Endothelial cell of umbilical vein (primary cell): ENCODE results near the gene QPCT. TPM values are rescaled to one million over a fixed set of nuclear protein-coding genes. Genes with fewer than 3 reads are reported as not detected.

Experiments
- BruUV-seq: library from RNA; stranded (reverse); fragments of 400-500 nt; replicated peaks from 2 replicates; lab custom pipeline; 2021; lab: Mats Ljungman, UMichigan
- CTCF ChIA-PET: fragments of 300-600, 350-600 bp; sonication (Branson Sonifier 250); formaldehyde crosslinking; loops from one replicate; lab custom pipeline; 2021; ENCODE audit warnings: antibody characterized with exemption, inconsistent platforms; lab: Charles Lee
- POLR2A ChIA-PET: fragments of 300-600, 350-600 bp; sonication (Branson Sonifier 250); formaldehyde crosslinking; loops from one replicate; lab custom pipeline; 2021; ENCODE audit warnings: antibody characterized with exemption, inconsistent platforms; lab: Charles Lee
- DNase-seq: peaks from one replicate; pipeline ENCODE4 v3.0.0-alpha.2; 2011; ENCODE audit warnings: low read depth, low spot score
- FAIRE-seq: peaks from 2 replicates; lab custom pipeline; 2011; peaks lifted over from hg19 to GRCh38; lab: Jason Lieb, UNC
- H2AFZ ChIP-seq: 2 replicates; pipeline ENCODE4 v1.6.0; 2012; ENCODE audit warnings: low read depth, low read length, control low read depth, inconsistent platforms
- H3K27ac ChIP-seq: 2 replicates; pipeline ENCODE4 v1.5.1; 2011; ENCODE audit warnings: low read depth, mild to moderate bottlenecking, control low read depth, low read length, moderate library complexity; ENCODE audit not compliant: insufficient read depth
- H3K27me3 ChIP-seq, 2 experiments: 2 replicates each; pipeline versions ENCODE4 v1.6.0 to v1.6.1; 2011; ENCODE audit warnings: low read length in 2 of 2, mixed read lengths in 1 of 2; ENCODE audit not compliant: control insufficient read depth in 2 of 2, insufficient read depth in 2 of 2
- H3K36me3 ChIP-seq, 2 experiments: 2 replicates in 1 of 2; 3 replicates in 1 of 2; pipeline ENCODE4 v1.5.1; 2011; ENCODE audit warnings: low read length in 2 of 2, mild to moderate bottlenecking in 1 of 2, moderate library complexity in 1 of 2; ENCODE audit not compliant: control insufficient read depth in 2 of 2, insufficient read depth in 2 of 2; ENCODE audit errors: extremely low read depth in 1 of 2
- H3K4me1 ChIP-seq: 3 replicates; pipeline ENCODE4 v1.5.1; 2011; ENCODE audit warnings: mild to moderate bottlenecking, low read length; ENCODE audit not compliant: control insufficient read depth, insufficient read depth; ENCODE audit errors: extremely low read depth
- H3K4me2 ChIP-seq: 2 replicates; pipeline ENCODE4 v1.6.1; 2011; ENCODE audit warnings: low read length, control low read depth, mixed read lengths; ENCODE audit not compliant: insufficient read depth
- H3K4me3 ChIP-seq, 3 experiments: fragments of 200-600 bp in 1 of 3; sonication (generic), shearing (Covaris generic) in 1 of 3; replicated peaks in 1 of 3; 2 replicates each; pipeline ENCODE4 v1.5.1; 2011 to 2016; ENCODE audit warnings: control low read depth in 3 of 3, low read length in 3 of 3, mild to moderate bottlenecking in 2 of 3, inconsistent platforms in 1 of 3, low read depth in 1 of 3, moderate library complexity in 1 of 3; ENCODE audit not compliant: insufficient read depth in 1 of 3
- H3K79me2 ChIP-seq: 2 replicates; pipeline ENCODE4 v1.6.0; 2012; ENCODE audit warnings: low read length, inconsistent platforms; ENCODE audit not compliant: control insufficient read depth, insufficient read depth
- H3K9ac ChIP-seq: replicated peaks from 2 replicates; pipeline ENCODE3; 2011; ENCODE audit warnings: low read length, control low read depth; ENCODE audit not compliant: insufficient read depth; ENCODE audit errors: extremely low read depth
- H3K9me1 ChIP-seq: replicated peaks from 3 replicates; pipeline ENCODE4 v1.6.0; 2011; ENCODE audit warnings: mild to moderate bottlenecking, low read length; ENCODE audit not compliant: control insufficient read depth, insufficient read depth; ENCODE audit errors: extremely low read depth
- H3K9me3 ChIP-seq: replicated peaks from 2 replicates; pipeline ENCODE4 v1.5.1; 2012; ENCODE audit warnings: low read length, inconsistent platforms; ENCODE audit not compliant: control insufficient read depth, insufficient read depth
- H4K20me1 ChIP-seq: replicated peaks from 2 replicates; pipeline ENCODE3; 2011; ENCODE audit warnings: mild to moderate bottlenecking, low read length; ENCODE audit not compliant: control insufficient read depth, insufficient read depth; ENCODE audit errors: extremely low read depth
- CTCF ChIP-seq, 2 donors: IDR thresholded peaks; 1 replicate in 1 of 2; 2 replicates in 1 of 2; pipeline ENCODE4 v1.5.1; 2011; ENCODE audit warnings: low read length in 2 of 2, mild to moderate bottlenecking in 2 of 2, moderate library complexity in 2 of 2, control low read depth in 1 of 2, inconsistent platforms in 1 of 2, low read depth in 1 of 2; ENCODE audit not compliant: insufficient read depth in 1 of 2; ENCODE audit errors: extremely low read depth in 1 of 2
- EZH2 ChIP-seq: IDR thresholded peaks from 2 replicates; pipeline ENCODE4 v1.6.1; 2012; ENCODE audit warnings: borderline replicate concordance, low read depth, mild to moderate bottlenecking, moderate library complexity, low read length, inconsistent platforms; ENCODE audit not compliant: severe bottlenecking
- FOS ChIP-seq: IDR thresholded peaks from 2 replicates; pipeline ENCODE4 v1.6.1; 2011; ENCODE audit warnings: mild to moderate bottlenecking, low read length, moderate library complexity, borderline replicate concordance; ENCODE audit not compliant: insufficient read depth
- GATA2 ChIP-seq: IDR thresholded peaks from 2 replicates; pipeline ENCODE4 v1.7.0; 2011; ENCODE audit warnings: low read depth, mild to moderate bottlenecking, moderate library complexity, mixed read lengths, low read length; ENCODE audit not compliant: insufficient read length, insufficient read depth
- JUN ChIP-seq: IDR thresholded peaks from 2 replicates; pipeline ENCODE4 v1.6.1; 2011; ENCODE audit warnings: borderline replicate concordance, low read depth; ENCODE audit not compliant: insufficient read length, insufficient read depth
- MAX ChIP-seq: IDR thresholded peaks from 2 replicates; pipeline ENCODE4 v1.6.1; 2011; ENCODE audit not compliant: insufficient read depth, insufficient read length
- MYC ChIP-seq: IDR thresholded peaks from one replicate; pipeline ENCODE4 v1.6.1; 2011; ENCODE audit warnings: mild to moderate bottlenecking, low read depth, low read length
- POLR2A ChIP-seq: IDR thresholded peaks from 2 replicates; pipeline ENCODE4 v1.6.1; 2012; ENCODE audit warnings: low read depth, mild to moderate bottlenecking, control low read depth, low read length
- POLR2AphosphoS5 ChIP-seq: IDR thresholded peaks from 2 replicates; pipeline ENCODE4 v1.6.1; 2012; ENCODE audit warnings: low read depth, mild to moderate bottlenecking, control low read depth, low read length, moderate library complexity; ENCODE audit not compliant: insufficient read depth
- dilution Hi-C: fragments of 300-500 bp; cut with MboI; formaldehyde crosslinking; loops from one replicate; pipeline ENCODE4 v1.15.0; 2019; ENCODE audit warnings: low sequenced_read_pairs; ENCODE audit not compliant: extremely low pct_ligation_motif_present
- intact Hi-C: fragments of 100-400 bp; cut with micrococcal nuclease; formaldehyde crosslinking; loops from one replicate; pipeline ENCODE4 v1.10.0; 2022
- polyA plus RNA-seq, 4 experiments: library from polyadenylated mRNA; depleted of rRNA in 3 of 4; stranded (reverse) in 3 of 4; unstranded in 1 of 4; fragments of >200 nt; gene quantifications; 2 replicates each; pipeline versions ENCODE4 v1.2.1 to v1.2.3, GENCODE V29; 2011 to 2012; ENCODE audit warnings: missing spikeins in 1 of 4
- total RNA-seq: library from RNA; stranded (reverse); gene quantifications from 2 replicates; pipeline ENCODE4 v1.2.3, GENCODE V29; 2021

Gene QPCT
- total and polyA plus RNA-seq, 2 donors (not counting 3 experiments of a cell fraction or from before 2014, with no cell fraction given): 12.8 to 17.2 TPM

GRCh38 chr2:37402636-37403035, 58.2 kb downstream of the QPCT start:
- dilution Hi-C loops: loop anchor here (25.0 kb wide), 1 partner anchor 460 kb away; no protein-coding TSS in a partner anchor
- H4K20me1 ChIP-seq: no peaks in the 10 kb centered on the region

More at GRCh38 chr2:37402636-37403035, 58.2 kb downstream of the QPCT start:
- ChIA-PET CTCF (interaction anchor here (1.1 to 4.3 kb wide), 4 partner anchors 10 to 474 kb away, joined by 3 to 51 read pairs (median 4); no protein-coding TSS in a partner anchor), POLR2A (no interaction called here)
- no peak overlapping the region for H3K9ac ChIP-seq
- H3K9me1 ChIP-seq: no peaks in the 10 kb centered on the region
- no TSS peak for BruUV-seq
- no peak for DNase-seq
- no peak overlapping the region for H3K27ac ChIP-seq
- no peak overlapping the region for H2AFZ ChIP-seq
- H3K4me3 ChIP-seq: no peak overlapping the region
- H3K79me2 ChIP-seq: no peaks in the 10 kb centered on the region
- H3K9me3 ChIP-seq: no peaks in the 10 kb centered on the region
- H3K27me3 ChIP-seq: no peaks in the 10 kb centered on the region
- TF ChIP-seq POLR2A: no peak
- no peak for TF ChIP-seq GATA2
- TF ChIP-seq MAX: no peak
- no peak for TF ChIP-seq MYC
- no peak for TF ChIP-seq EZH2
- no peak for TF ChIP-seq JUN
- TF ChIP-seq POLR2AphosphoS5: no peak
- no peak for TF ChIP-seq FOS
- TF ChIP-seq CTCF (IDR thresholded peaks at IDR 0.05; ENCODE audit: extremely low read depth in 1 of 2, insufficient read depth in 1 of 2, low read depth in 1 of 2, low read length in 2 of 2): no peak
- H3K4me1 ChIP-seq: no peaks in the 10 kb centered on the region
- H3K36me3 ChIP-seq: no peaks in the 10 kb centered on the region
- H3K4me2 ChIP-seq: no peak overlapping the region
- FAIRE-seq: no peak
- intact Hi-C loops: no loop called here
